GM12878 (cell line): ENCODE results near the gene RREB1. TPM values are rescaled to one million over a fixed set of nuclear protein-coding genes. Genes with fewer than 3 reads are reported as not detected.

Experiments
- ATF7 ChIP-seq: fragments of 450-650 bp; IDR thresholded peaks from 2 replicates; pipeline ENCODE4 v1.6.1; 2016; ENCODE audit warnings: low read depth, mild to moderate bottlenecking
- CHD2 ChIP-seq: IDR thresholded peaks from 2 replicates; pipeline ENCODE4 v1.6.1; 2011; ENCODE audit warnings: low read depth, low read length, improper control_type of control experiment, borderline replicate concordance
- DPF2 ChIP-seq: fragments of 450-650 bp; IDR thresholded peaks from 2 replicates; pipeline ENCODE4 v1.6.1; 2017; ENCODE audit warnings: mild to moderate bottlenecking
- ESRRA ChIP-seq: IDR thresholded peaks from 2 replicates; pipeline ENCODE4 v1.6.1; 2012; ENCODE audit warnings: mild to moderate bottlenecking, low read length, improper control_type of control experiment
- HDAC6 ChIP-seq: fragments of 200-600 bp; sonication (generic); IDR thresholded peaks from one replicate; pipeline ENCODE4 v1.8.0; 2017; ENCODE audit warnings: antibody characterized with exemption; ENCODE audit not compliant: unreplicated experiment
- JUND ChIP-seq: IDR thresholded peaks from 2 replicates; pipeline ENCODE4 v1.6.1; 2012; ENCODE audit warnings: low read depth, mild to moderate bottlenecking, low read length, improper control_type of control experiment, moderate library complexity
- MEF2A ChIP-seq: IDR thresholded peaks from 2 replicates; pipeline ENCODE4 v1.6.1; 2011; ENCODE audit warnings: low read depth, mild to moderate bottlenecking, low read length, moderate library complexity; ENCODE audit not compliant: insufficient read depth
- MYC ChIP-seq: IDR thresholded peaks from 2 replicates; pipeline ENCODE4 v1.6.1; 2011; ENCODE audit warnings: mild to moderate bottlenecking, low read length, moderate library complexity, inconsistent platforms; ENCODE audit not compliant: insufficient read depth, insufficient replicate concordance, insufficient read length, severe bottlenecking
- PML ChIP-seq: IDR thresholded peaks from 2 replicates; pipeline ENCODE4 v1.6.1; 2012; ENCODE audit warnings: low read length, inconsistent platforms
- POLR2A ChIP-seq: IDR thresholded peaks from 2 replicates; pipeline ENCODE4 v1.6.1; 2011; ENCODE audit warnings: low read depth, mild to moderate bottlenecking, low read length
- POLR2AphosphoS5 ChIP-seq: IDR thresholded peaks from 2 replicates; pipeline ENCODE4 v1.6.1; 2011; ENCODE audit warnings: mild to moderate bottlenecking, low read length, inconsistent platforms
- RAD51 ChIP-seq: fragments of 450-650 bp; IDR thresholded peaks from 2 replicates; pipeline ENCODE4 v1.6.1; 2016; ENCODE audit warnings: moderate library complexity, mild to moderate bottlenecking, inconsistent platforms
- RCOR1 ChIP-seq: conservative IDR thresholded peaks from 2 replicates; pipeline ENCODE4 v1.6.1; 2012; ENCODE audit warnings: low read depth, low read length, improper control_type of control experiment
- RFX5 ChIP-seq: IDR thresholded peaks from 2 replicates; pipeline ENCODE4 v1.6.1; 2011; ENCODE audit warnings: low read depth, low read length, improper control_type of control experiment
- RUNX3 ChIP-seq: IDR thresholded peaks from 2 replicates; pipeline ENCODE4 v1.6.1; 2012; ENCODE audit warnings: low read length, inconsistent platforms
- SUZ12 ChIP-seq: fragments of 200-600 bp; sonication (generic); IDR thresholded peaks from one replicate; pipeline ENCODE4 v1.6.1; 2018; ENCODE audit warnings: antibody characterized with exemption, mild to moderate bottlenecking; ENCODE audit not compliant: unreplicated experiment
- TBL1XR1 ChIP-seq: IDR thresholded peaks from 2 replicates; pipeline ENCODE4 v1.6.1; 2012; ENCODE audit warnings: low read depth, low read length, improper control_type of control experiment
- TCF3 ChIP-seq: IDR thresholded peaks from 2 replicates; pipeline ENCODE4 v1.6.1; 2012; ENCODE audit warnings: low read depth, mild to moderate bottlenecking, low read length, borderline replicate concordance; ENCODE audit not compliant: insufficient read depth
- WRNIP1 ChIP-seq: IDR thresholded peaks from 2 replicates; pipeline ENCODE4 v1.6.1; 2011; ENCODE audit warnings: low read depth, low read length, improper control_type of control experiment, borderline replicate concordance
- ZNF622 ChIP-seq: fragments of 450-650 bp; IDR thresholded peaks from 2 replicates; pipeline ENCODE4 v1.6.1; 2017; ENCODE audit warnings: mild to moderate bottlenecking, inconsistent platforms
- polyA plus RNA-seq, 11 experiments: library from polyadenylated mRNA; depleted of rRNA in 4 of 11; unstranded in 6 of 11; stranded (reverse) in 5 of 11; fragments of >200 nt; fragmentation: Nextera tagmentation in 4 of 11; fragmentation: Illumina TruSeq in 1 of 11; extraction: Ambion mirVana in 4 of 11; extraction: Trizol in 1 of 11; gene quantifications; 1 replicate in 1 of 11; 2 replicates in 10 of 11; pipeline versions ENCODE4 v1.2.1 to v1.2.3, GENCODE V29; 2011 to 2016; ENCODE audit warnings: inconsistent platforms in 2 of 11, missing spikeins in 2 of 11, low read depth in 1 of 11
- total RNA-seq, 4 experiments: library from RNA; depleted of rRNA in 3 of 4; stranded (reverse); fragments of >200 nt in 3 of 4; fragmentation: Illumina TruSeq in 1 of 4; extraction: Trizol in 1 of 4; gene quantifications; 2 replicates each; pipeline versions ENCODE4 v1.2.1 to v1.2.3, GENCODE V29; 2013 to 2021
- TF ChIP-seq, protein P1 (sequence below): fragments of 450-650 bp; formaldehyde crosslinking; IDR thresholded peaks from 2 replicates; pipeline ENCODE4 v1.4.0; 2022; ENCODE audit warnings: mild to moderate bottlenecking, moderate library complexity
- TF ChIP-seq, protein P2 (sequence below): fragments of 450-650 bp; IDR thresholded peaks from 2 replicates; pipeline ENCODE4 v1.6.1; 2017; ENCODE audit warnings: borderline replicate concordance

RREB1 gene
- total and polyA plus RNA-seq, 10 of the 15 experiments (the other 5 are each of a cell fraction or from before 2014, with no cell fraction given) = 1.9 to 30.3 (median 8.6) TPM

DNA sequence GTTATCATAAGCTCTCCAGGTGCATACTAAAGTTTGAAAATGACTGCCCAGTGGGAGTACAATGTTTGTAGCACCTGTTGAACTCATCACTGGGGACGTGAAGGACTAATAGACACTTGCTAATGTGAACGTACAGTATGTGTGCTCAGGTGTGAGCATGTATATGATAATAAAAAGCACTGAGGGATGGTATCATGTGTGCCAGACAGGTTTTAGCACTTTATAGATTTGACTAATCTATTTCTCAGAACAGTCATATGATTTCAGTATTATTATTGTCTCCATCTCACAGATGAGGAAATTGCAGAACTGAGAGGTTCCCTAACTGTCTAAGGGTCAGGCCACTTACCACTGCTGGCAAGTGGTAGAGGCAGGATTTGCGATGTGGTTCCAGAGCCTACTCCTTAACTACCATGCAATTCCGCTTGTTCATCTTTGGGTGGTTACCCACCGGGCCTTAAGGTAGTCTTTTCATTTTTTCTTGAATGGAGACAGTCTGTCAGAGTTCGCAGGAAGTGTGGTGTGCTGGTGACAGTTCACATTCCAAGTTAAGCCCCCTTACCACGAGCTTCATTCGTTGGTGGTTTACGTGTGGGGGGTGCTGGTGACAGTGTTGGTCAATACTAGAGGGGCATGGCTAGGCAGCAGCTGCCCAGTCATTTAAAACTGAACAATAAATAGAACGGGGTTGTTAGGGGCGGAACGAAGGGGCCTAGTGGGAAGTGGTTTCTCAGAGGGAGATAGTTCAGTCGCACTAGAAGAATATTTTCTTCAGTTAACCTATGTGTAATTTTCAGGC lies 46.8 kb downstream of the RREB1 start (continued):
- no peak; the same call in 1 of the 2 replicates for TF ChIP-seq CHD2
- no peak for TF ChIP-seq RCOR1
- no peak; the same call in 1 of the 2 replicates for TF ChIP-seq WRNIP1
- TF ChIP-seq, protein P1, sequence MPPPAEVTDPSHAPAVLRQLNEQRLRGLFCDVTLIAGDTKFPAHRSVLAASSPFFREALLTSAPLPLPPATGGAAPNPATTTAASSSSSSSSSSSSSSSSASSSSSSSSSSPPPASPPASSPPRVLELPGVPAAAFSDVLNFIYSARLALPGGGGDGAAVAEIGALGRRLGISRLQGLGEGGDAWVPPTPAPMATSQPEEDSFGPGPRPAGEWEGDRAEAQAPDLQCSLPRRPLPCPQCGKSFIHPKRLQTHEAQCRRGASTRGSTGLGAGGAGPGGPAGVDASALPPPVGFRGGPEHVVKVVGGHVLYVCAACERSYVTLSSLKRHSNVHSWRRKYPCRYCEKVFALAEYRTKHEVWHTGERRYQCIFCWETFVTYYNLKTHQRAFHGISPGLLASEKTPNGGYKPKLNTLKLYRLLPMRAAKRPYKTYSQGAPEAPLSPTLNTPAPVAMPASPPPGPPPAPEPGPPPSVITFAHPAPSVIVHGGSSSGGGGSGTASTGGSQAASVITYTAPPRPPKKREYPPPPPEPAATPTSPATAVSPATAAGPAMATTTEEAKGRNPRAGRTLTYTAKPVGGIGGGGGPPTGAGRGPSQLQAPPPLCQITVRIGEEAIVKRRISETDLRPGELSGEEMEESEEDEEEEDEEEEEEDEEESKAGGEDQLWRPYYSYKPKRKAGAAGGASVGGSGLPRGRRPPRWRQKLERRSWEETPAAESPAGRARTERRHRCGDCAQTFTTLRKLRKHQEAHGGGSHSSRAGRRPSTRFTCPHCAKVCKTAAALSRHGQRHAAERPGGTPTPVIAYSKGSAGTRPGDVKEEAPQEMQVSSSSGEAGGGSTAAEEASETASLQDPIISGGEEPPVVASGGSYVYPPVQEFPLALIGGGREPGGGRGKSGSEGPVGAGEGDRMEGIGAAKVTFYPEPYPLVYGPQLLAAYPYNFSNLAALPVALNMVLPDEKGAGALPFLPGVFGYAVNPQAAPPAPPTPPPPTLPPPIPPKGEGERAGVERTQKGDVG (CRISPR knock-in tag) = no peak
- no peak for TF ChIP-seq RFX5
- peak; percentile 51; the same call in 1 of the 2 replicates for TF ChIP-seq POLR2A
- TF ChIP-seq HDAC6 = no peak
- TF ChIP-seq, protein P2, sequence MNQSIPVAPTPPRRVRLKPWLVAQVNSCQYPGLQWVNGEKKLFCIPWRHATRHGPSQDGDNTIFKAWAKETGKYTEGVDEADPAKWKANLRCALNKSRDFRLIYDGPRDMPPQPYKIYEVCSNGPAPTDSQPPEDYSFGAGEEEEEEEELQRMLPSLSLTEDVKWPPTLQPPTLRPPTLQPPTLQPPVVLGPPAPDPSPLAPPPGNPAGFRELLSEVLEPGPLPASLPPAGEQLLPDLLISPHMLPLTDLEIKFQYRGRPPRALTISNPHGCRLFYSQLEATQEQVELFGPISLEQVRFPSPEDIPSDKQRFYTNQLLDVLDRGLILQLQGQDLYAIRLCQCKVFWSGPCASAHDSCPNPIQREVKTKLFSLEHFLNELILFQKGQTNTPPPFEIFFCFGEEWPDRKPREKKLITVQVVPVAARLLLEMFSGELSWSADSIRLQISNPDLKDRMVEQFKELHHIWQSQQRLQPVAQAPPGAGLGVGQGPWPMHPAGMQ = no peak
- TF ChIP-seq ESRRA = no peak
- peak; percentile 67 for TF ChIP-seq RAD51
- peak; percentile 48; the same call in 1 of the 2 replicates for TF ChIP-seq MEF2A
- no peak for TF ChIP-seq SUZ12
- TF ChIP-seq ZNF622 = no peak
- peak; percentile 15; the same call in 1 of the 2 replicates for TF ChIP-seq TCF3
- peak; percentile 77 for TF ChIP-seq PML
- TF ChIP-seq DPF2 = peak; percentile 89
- TF ChIP-seq JUND = no peak; the same call in 1 of the 2 replicates
- TF ChIP-seq ATF7 = peak; percentile 81
- no peak for TF ChIP-seq MYC
- TF ChIP-seq RUNX3 = peak; percentile 88
- TF ChIP-seq TBL1XR1 = peak; percentile 60
- TF ChIP-seq POLR2AphosphoS5 = peak; percentile 39
